Measurements from ENCODE around the gene RAD23A. TPM values are rescaled to one million over a fixed set of nuclear protein-coding genes. Genes with fewer than 3 reads are reported as not detected.
A peak's percentile ranks its signal among the peaks of the same experiment; 100 is the strongest.

RAD23A gene
- total and polyA plus RNA-seq, 2 of the 4 experiments (the other 2 are of a cell fraction), result 54.3 to 67.8 TPM

- POLR2A ChIA-PET (ENCODE audit: unreplicated experiment), result no interaction called here
- TF ChIP-seq SMC3 (IDR thresholded peaks at IDR 0.05; ENCODE audit: low read depth, low read length) (no peak), MAFK (IDR thresholded peaks at IDR 0.05; ENCODE audit: low read depth, low read length) (no peak), MXI1 (IDR thresholded peaks at IDR 0.05; ENCODE audit: borderline replicate concordance, low read depth, low read length) (no peak), CHD1 (IDR thresholded peaks at IDR 0.05; ENCODE audit: low read depth, low read length) (no peak), FOS (IDR thresholded peaks at IDR 0.05; ENCODE audit: low read depth, low read length) (no peak), NFE2L2 (IDR thresholded peaks at IDR 0.05; ENCODE audit: low read depth, low read length) (no peak), POLR2A (IDR thresholded peaks at IDR 0.05; ENCODE audit: low read depth, low read length) (no peak), ELK1 (IDR thresholded peaks at IDR 0.05; ENCODE audit: borderline replicate concordance, low read depth, low read length) (no peak), RCOR1 (IDR thresholded peaks at IDR 0.05; ENCODE audit: insufficient replicate concordance, low read length) (no peak)
- TF ChIP-seq, protein P1, sequence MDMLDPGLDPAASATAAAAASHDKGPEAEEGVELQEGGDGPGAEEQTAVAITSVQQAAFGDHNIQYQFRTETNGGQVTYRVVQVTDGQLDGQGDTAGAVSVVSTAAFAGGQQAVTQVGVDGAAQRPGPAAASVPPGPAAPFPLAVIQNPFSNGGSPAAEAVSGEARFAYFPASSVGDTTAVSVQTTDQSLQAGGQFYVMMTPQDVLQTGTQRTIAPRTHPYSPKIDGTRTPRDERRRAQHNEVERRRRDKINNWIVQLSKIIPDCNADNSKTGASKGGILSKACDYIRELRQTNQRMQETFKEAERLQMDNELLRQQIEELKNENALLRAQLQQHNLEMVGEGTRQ (IDR thresholded peaks at IDR 0.05; ENCODE audit: low read depth, low read length), result no peak
- TF ChIP-seq, protein P2, sequence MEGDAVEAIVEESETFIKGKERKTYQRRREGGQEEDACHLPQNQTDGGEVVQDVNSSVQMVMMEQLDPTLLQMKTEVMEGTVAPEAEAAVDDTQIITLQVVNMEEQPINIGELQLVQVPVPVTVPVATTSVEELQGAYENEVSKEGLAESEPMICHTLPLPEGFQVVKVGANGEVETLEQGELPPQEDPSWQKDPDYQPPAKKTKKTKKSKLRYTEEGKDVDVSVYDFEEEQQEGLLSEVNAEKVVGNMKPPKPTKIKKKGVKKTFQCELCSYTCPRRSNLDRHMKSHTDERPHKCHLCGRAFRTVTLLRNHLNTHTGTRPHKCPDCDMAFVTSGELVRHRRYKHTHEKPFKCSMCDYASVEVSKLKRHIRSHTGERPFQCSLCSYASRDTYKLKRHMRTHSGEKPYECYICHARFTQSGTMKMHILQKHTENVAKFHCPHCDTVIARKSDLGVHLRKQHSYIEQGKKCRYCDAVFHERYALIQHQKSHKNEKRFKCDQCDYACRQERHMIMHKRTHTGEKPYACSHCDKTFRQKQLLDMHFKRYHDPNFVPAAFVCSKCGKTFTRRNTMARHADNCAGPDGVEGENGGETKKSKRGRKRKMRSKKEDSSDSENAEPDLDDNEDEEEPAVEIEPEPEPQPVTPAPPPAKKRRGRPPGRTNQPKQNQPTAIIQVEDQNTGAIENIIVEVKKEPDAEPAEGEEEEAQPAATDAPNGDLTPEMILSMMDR (conservative IDR thresholded peaks at IDR 0.05; ENCODE audit: low read depth, low read length), result no peak
- H3K27ac ChIP-seq (ENCODE audit: insufficient read depth, low read length), result no peak overlapping the region
- no peak overlapping the region for H2BK120ac ChIP-seq (ENCODE audit: low read depth, low read length)
- H3K18ac ChIP-seq (ENCODE audit: low read depth, low read length), result no peak overlapping the region
- CTCF ChIA-PET, result no interaction called here
- no peak overlapping the region for H2AK5ac ChIP-seq (ENCODE audit: low read depth, low read length)
- no peak overlapping the region for H4K91ac ChIP-seq (ENCODE audit: insufficient read depth, low read depth, low read length)
- H3K4me3 ChIP-seq (ENCODE audit: insufficient read depth, low read depth, low read length), result no peak overlapping the region
- peaks cover 48% of the 10 kb centered on the region for H3K36me3 ChIP-seq (ENCODE audit: control insufficient read depth, insufficient read depth, low read length)
- no peak overlapping the region for H3K56ac ChIP-seq (ENCODE audit: extremely low read depth, insufficient read depth, low read length)
- BruUV-seq (replicated peaks), result no TSS peak
- 0 out of 2 replicates have a peak overlapping the region, but pooled peaks have one; percentile 89 for H3K23ac ChIP-seq (ENCODE audit: low read depth, low read length)
- H4K5ac ChIP-seq (ENCODE audit: low read depth, low read length), result no peak overlapping the region
- H4K20me1 ChIP-seq (ENCODE audit: insufficient read depth, low read length), result peaks cover 68% of the 10 kb centered on the region
- H2AFZ ChIP-seq (replicated peaks; ENCODE audit: low read length, poor library complexity), result no peak overlapping the region
- dilution Hi-C loops (cut with HindIII; ENCODE audit: low sequenced_read_pairs, unreplicated experiment), result no loop called here
- H3K27me3 ChIP-seq (ENCODE audit: control insufficient read depth, insufficient read depth, low read length), result no peaks in the 10 kb centered on the region
- intact Hi-C loops (cut with micrococcal nuclease), result no loop called here
- peaks cover 5 to 55% of the 10 kb centered on the region in 2 experiments; a peak in 3 of 4 replicates for H3K79me1 ChIP-seq (ENCODE audit: low read depth in 1 of 2, low read length in 2 of 2)
- H4K8ac ChIP-seq (ENCODE audit: low read depth in 2 of 2, low read length in 2 of 2), result no peak overlapping the region
- no peak overlapping the region for H3K4ac ChIP-seq (ENCODE audit: low read depth, low read length)
- H2BK15ac ChIP-seq (ENCODE audit: low read depth, low read length), result no peak overlapping the region
- H3K4me2 ChIP-seq (ENCODE audit: low read depth, low read length), result no peak overlapping the region
- ATAC-seq (ENCODE audit: low read depth) (no peak), DNase-seq (no peak)
- peaks cover 15% of the 10 kb centered on the region for H3K4me1 ChIP-seq (ENCODE audit: control insufficient read depth, insufficient read depth, low read length)
- peaks cover 15% of the 10 kb centered on the region for H3K9me1 ChIP-seq (ENCODE audit: insufficient read depth, low read length)
- in situ Hi-C loops (cut with MboI; ENCODE audit: low sequenced_read_pairs), result no loop called here
- H3K9ac ChIP-seq (ENCODE audit: low read depth, low read length), result peak overlapping the region; percentile 5; the same call in 1 of the 2 replicates
- no peak overlapping the region for H2AK9ac ChIP-seq (replicated peaks; ENCODE audit: low read depth, low read length, poor library complexity)
- H2BK20ac ChIP-seq (ENCODE audit: low read depth, low read length), result no peak overlapping the region
- WGBS, 2 experiments (ENCODE audit: extremely low coverage in 2 of 2, insufficient read length in 1 of 2), result no CpG with 5 or more reads among the region's 2 CpGs
- H3K9me3 ChIP-seq (ENCODE audit: control insufficient read depth, insufficient read depth, low read length), result no peaks in the 10 kb centered on the region
- H2BK5ac ChIP-seq (ENCODE audit: low read depth, low read length, poor library complexity, severe bottlenecking), result peak overlapping the region; percentile 10
- peak overlapping the region; percentile 9; the same call in 1 of the 2 replicates for H3K14ac ChIP-seq (replicated peaks; ENCODE audit: low read depth, low read length)
Measured at GRCh38 chr19:12940897-12941296, 4.8 kb upstream of the RAD23A start.

All from IMR-90 (cell line).